Left lung (tissue), 10 donors: ENCODE results near the gene B4GALNT4. TPM values are rescaled to one million over a fixed set of nuclear protein-coding genes. Genes with fewer than 3 reads are reported as not detected.

Source experiments
- ATAC-seq: fragments of 200-7000 bp; cut with Tn5 transposase; one replicate; pipeline ENCODE4 v1.9.1; 2020; ENCODE audit warnings: moderate library complexity
- DNase-seq, 4 donors: peaks; one replicate each; pipeline ENCODE4 v3.0.0-alpha.2; 2013 to 2020
- H3K27ac ChIP-seq, 2 donors: fragments of 200-600 bp; sonication (generic) in 1 of 2; one replicate each; pipeline versions ENCODE4 v1.5.0 to v1.8.0; 2020 to 2021
- H3K27me3 ChIP-seq, 2 donors: fragments of 200-600 bp; sonication (generic) in 1 of 2; one replicate each; pipeline versions ENCODE4 v1.5.0 to v1.8.0; 2020 to 2021
- H3K36me3 ChIP-seq, 2 donors: fragments of 200-600 bp; sonication (generic) in 1 of 2; one replicate each; pipeline versions ENCODE4 v1.5.0 to v1.8.0; 2020 to 2021
- H3K4me1 ChIP-seq, 2 donors: fragments of 200-600 bp; one replicate each; pipeline ENCODE4 v1.8.0; 2021
- H3K4me3 ChIP-seq, 2 donors: fragments of 200-600 bp; sonication (generic) in 1 of 2; one replicate each; pipeline versions ENCODE4 v1.5.0 to v1.8.0; 2020 to 2021; ENCODE audit warnings: mild to moderate bottlenecking in 1 of 2
- H3K9me3 ChIP-seq, 2 donors: fragments of 200-600 bp; sonication (generic) in 1 of 2; one replicate each; pipeline versions ENCODE4 v1.5.0 to v1.8.0; 2020 to 2021
- CTCF ChIP-seq, 2 donors: fragments of 200-600 bp; sonication (generic) in 1 of 2; IDR thresholded peaks; one replicate each; pipeline versions ENCODE4 v1.5.0 to v1.8.0; 2021; ENCODE audit warnings: antibody characterized with exemption in 2 of 2
- intact Hi-C, 2 donors: fragments of 100-400 bp; cut with DNase I; formaldehyde crosslinking; loops; one replicate each; pipeline versions ENCODE4 v1.11.2 to v1.14.2; 2022
- polyA plus RNA-seq, 6 donors: library from polyadenylated mRNA; unstranded; fragments of 120-200 nt; gene quantifications; one replicate each; pipeline ENCODE4 v1.2.1, GENCODE V29; 2013; ENCODE audit not compliant: insufficient read length in 6 of 6
- total RNA-seq, 2 donors: library from RNA; stranded (reverse); fragmentation: NEBNext Ultra II Directional; extraction: Animal tissue kit (Norgen Biotek cat#: 25700); gene quantifications; one replicate each; pipeline ENCODE4 v1.2.1, GENCODE V29; 2021
- donor health status: DM: no; HTN: yes; CAD: no.
- donor health status: DM: no; HTN: no; CAD: no.

The B4GALNT4 gene
- total and polyA plus RNA-seq, 8 donors, result 1.4 to 78.7 (median 52.4) TPM

DNA sequence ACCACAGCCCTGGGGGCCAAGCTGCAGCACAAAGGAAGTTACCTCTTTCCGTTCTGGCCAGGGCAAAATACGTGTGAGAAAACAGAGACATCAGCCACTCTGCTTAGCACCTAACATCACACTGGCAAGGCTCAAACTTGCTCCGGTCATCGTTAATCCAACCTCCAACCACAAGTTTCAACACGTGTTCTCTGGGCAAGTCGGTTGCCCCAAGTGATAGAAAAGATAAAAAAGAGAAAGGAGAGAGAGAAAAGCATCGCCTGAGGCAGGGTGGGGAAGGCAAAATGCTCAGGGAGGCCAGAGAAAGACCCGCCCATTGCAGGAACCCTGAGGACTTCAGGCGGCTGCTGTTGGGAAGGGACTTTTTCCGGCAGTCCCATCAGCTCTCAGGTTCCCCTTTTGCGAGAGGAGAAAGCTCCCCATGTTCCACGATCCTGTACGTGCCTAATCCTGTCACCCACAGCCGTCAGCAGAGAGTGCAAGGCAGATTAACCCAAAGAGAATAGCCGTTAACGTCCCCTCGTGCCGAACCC lies 18.5 kb upstream of the B4GALNT4 start:
- no peak overlapping the region for H3K4me3 ChIP-seq
- no peaks in the 10 kb centered on the region for H3K27me3 ChIP-seq
- H3K27ac ChIP-seq, result peak overlapping the region in 1 of 2 donors; percentile 63
- intact Hi-C loops, result no loop called here
- TF ChIP-seq CTCF (IDR thresholded peaks at IDR 0.05), result no peak
- DNase-seq (no peak), ATAC-seq (no peak)
- H3K4me1 ChIP-seq, result peaks cover 23 to 59% of the 10 kb centered on the region in 2 donors
- H3K36me3 ChIP-seq, result no peaks in the 10 kb centered on the region
- H3K9me3 ChIP-seq, result no peaks in the 10 kb centered on the region

GRCh38 chr11:351411-351810 lies 17.9 kb upstream of the B4GALNT4 start:
- no peaks in the 10 kb centered on the region for H3K27me3 ChIP-seq
- no peak for TF ChIP-seq CTCF (IDR thresholded peaks at IDR 0.05)
- intact Hi-C loops, result no loop called here
- no peaks in the 10 kb centered on the region for H3K9me3 ChIP-seq
- H3K36me3 ChIP-seq, result no peaks in the 10 kb centered on the region
- no peak overlapping the region for H3K4me3 ChIP-seq
- no peak for DNase-seq
- no peak overlapping the region for H3K27ac ChIP-seq
- no peak for ATAC-seq
- H3K4me1 ChIP-seq, result peaks cover 23 to 60% of the 10 kb centered on the region in 2 donors

DNA sequence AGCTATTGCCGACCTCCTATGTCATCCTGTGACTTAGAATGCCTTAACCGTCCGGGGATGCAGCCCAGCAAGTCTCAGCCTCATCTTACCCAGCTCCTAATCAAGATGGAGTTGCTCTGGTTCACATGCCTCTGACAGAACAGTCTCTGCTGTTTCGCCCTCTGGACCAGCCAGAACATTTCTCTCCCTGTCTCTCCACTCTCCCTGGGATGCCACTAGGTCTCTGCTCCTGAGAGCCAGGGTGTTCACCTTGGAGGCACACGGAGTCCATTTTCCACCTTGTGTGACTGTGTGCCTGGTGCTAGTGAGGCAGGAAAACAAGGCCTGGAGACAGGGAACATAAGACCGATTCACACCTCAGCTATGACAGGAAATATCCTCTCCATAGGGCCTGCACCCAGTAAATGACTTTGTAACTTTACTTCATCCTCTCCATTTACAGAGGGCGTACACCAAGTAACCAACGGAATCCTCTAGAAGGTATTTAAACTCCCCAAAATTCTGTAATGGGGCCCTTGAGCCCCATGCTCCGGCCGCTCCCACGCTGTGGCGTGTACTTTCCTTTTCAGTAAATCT lies 16.8 kb upstream of the B4GALNT4 start:
- H3K27ac ChIP-seq, result peak overlapping the region; percentile 96 to 97
- no peak overlapping the region for H3K4me3 ChIP-seq
- ATAC-seq (no peak), DNase-seq (no peak)
- no peaks in the 10 kb centered on the region for H3K27me3 ChIP-seq
- peaks cover 23 to 60% of the 10 kb centered on the region in 2 donors for H3K4me1 ChIP-seq
- intact Hi-C loops, result no loop called here
- H3K9me3 ChIP-seq, result no peaks in the 10 kb centered on the region
- no peaks in the 10 kb centered on the region for H3K36me3 ChIP-seq
- no peak for TF ChIP-seq CTCF (IDR thresholded peaks at IDR 0.05)

GRCh38 chr11:353179-353873 lies 16.0 kb upstream of the B4GALNT4 start:
- intact Hi-C loops, result no loop called here
- DNase-seq, result peak in 3 of 4 donors; percentile 69 to 92 (median 78)
- H3K27me3 ChIP-seq, result no peaks in the 10 kb centered on the region
- TF ChIP-seq CTCF (IDR thresholded peaks at IDR 0.05), result no peak
- no peaks in the 10 kb centered on the region for H3K36me3 ChIP-seq
- no peaks in the 10 kb centered on the region for H3K9me3 ChIP-seq
- no peak overlapping the region for H3K4me3 ChIP-seq
- ATAC-seq, result peak; percentile 23
- H3K4me1 ChIP-seq, result peaks cover 23 to 58% of the 10 kb centered on the region in 2 donors
- H3K27ac ChIP-seq, result peak overlapping the region; percentile 96 to 97
